ENCODE data around the gene POFUT2.

DNA sequence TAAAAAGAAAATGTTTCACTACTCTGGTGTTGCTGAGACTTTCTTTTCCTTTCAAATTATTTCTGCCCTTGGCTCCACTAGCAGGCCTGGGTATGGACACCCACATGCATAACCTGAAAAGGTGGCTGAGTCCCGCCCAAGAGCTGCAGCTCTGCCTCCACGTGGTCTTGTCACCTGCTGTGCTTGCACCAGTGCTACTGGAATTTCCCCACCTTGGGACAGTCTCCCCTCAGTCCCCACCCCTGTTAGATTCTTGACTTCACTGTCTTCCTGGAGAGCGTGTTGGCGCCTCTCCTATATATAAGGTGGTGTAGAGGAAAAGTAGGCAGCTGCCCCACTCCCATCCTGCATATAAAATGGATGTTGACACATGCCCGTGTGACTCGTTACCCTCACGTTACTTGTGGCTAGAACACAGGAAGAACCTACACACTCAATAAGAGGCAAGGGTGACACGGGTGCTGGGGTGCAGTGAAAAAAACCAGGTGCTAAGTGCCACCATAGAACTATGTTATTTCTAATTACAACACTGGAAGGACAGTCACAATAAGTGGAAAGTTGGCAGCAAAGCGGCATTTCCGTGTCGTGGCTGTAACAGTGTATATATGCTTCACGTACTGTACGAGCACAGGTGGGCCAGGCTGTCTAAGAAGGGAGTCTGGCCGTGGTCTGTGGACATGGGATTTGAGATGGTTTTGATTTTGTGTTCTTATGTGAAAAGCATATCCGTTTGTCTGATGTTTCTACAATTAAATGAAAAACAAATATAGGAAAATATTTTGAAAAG lies 61.0 kb downstream of the POFUT2 start:
- TF ChIP-seq, protein P1, sequence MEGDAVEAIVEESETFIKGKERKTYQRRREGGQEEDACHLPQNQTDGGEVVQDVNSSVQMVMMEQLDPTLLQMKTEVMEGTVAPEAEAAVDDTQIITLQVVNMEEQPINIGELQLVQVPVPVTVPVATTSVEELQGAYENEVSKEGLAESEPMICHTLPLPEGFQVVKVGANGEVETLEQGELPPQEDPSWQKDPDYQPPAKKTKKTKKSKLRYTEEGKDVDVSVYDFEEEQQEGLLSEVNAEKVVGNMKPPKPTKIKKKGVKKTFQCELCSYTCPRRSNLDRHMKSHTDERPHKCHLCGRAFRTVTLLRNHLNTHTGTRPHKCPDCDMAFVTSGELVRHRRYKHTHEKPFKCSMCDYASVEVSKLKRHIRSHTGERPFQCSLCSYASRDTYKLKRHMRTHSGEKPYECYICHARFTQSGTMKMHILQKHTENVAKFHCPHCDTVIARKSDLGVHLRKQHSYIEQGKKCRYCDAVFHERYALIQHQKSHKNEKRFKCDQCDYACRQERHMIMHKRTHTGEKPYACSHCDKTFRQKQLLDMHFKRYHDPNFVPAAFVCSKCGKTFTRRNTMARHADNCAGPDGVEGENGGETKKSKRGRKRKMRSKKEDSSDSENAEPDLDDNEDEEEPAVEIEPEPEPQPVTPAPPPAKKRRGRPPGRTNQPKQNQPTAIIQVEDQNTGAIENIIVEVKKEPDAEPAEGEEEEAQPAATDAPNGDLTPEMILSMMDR (conservative IDR thresholded peaks at IDR 0.05; ENCODE audit: low read depth, low read length) = no peak
- TF ChIP-seq EZH2 (IDR thresholded peaks at IDR 0.05; ENCODE audit: borderline replicate concordance, low read depth, low read length, poor library complexity, severe bottlenecking) = no peak
